Measurements from ENCODE around the gene MTREX.
A peak's percentile ranks its signal among the peaks of the same experiment; 100 is the strongest.

Gene MTREX

GRCh38 chr5:55385846-55386245 is 78.1 kb downstream of the MTREX start:
- no peak for DNase-seq

- no peak for DNase-seq
Measured at GRCh38 chr5:55386356-55386755, 78.6 kb downstream of the MTREX start.

- no peak for DNase-seq
Measured at GRCh38 chr5:55387865-55388264, 80.1 kb downstream of the MTREX start.

DNA sequence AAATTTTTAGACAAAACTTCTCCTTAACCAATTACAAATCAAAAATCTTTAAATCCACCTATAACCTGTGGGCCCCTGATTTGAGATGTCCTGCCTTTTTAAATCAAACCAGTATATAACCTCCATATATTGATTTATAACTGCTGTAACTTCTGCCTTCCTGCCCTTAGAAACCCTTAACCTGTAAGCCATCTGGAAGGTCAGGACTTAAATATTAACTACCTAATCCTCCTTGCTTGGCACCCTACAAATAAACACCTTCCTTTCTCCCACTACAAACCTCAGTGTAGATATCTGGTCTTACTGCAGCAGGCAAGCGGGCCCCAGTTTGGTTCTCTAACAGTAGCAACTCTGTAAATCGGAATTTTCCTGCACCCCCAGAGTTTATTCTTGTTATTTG is 83.9 kb downstream of the MTREX start:
- DNase-seq, result no peak

DNA sequence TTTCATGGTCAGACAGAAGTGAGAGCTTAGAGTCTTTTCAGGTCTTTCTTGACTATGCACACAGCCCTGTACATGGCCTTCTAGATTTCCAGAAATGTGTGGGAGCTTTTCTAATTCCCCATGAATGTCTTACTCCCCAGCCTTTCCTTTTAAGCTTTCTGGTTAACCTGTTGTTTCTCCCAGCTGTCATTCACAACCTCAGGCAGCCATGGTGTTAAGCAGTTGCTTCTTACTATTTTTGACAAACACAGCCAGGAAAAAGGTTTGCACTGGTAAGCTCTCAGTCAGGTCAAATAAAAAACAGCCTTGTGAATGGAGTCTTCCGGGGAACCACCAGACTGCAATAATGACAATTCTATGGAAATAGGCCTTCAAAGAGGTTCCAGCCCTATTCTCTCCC is 84.9 kb downstream of the MTREX start:
- no peak for DNase-seq

- no peak for DNase-seq
Measured at GRCh38 chr5:55393501-55394175, 85.8 kb downstream of the MTREX start.

- no peak for DNase-seq
Measured at GRCh38 chr5:55402199-55402598, 94.4 kb downstream of the MTREX start.

DNA sequence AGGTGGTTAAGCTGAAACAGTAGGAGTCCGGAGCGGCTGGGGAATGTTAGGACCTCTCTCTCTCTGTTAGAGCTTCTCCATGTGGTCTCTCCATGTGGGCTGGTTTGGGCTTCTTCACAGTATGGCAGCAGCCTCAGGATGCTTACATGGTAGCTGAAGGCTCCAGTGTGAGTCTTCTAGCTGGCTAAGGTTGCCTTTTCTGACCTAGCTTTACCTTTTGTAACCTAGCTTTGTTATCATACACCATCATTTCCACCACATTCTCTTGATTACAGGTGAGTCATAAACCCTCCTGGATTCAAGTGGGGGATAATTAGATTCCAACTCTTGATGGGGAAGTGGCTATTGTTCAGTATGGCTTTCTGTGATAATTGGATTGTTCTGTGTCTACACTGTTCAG is 98.5 kb downstream of the MTREX start:
- DNase-seq, result no peak

- peak; percentile 27 for DNase-seq
Measured at GRCh38 chr5:55407059-55407684, 99.4 kb downstream of the MTREX start.

GRCh38 chr5:55407984-55408383 is 100.2 kb downstream of the MTREX start:
- no peak for DNase-seq

GRCh38 chr5:55409775-55410174 is 102.0 kb downstream of the MTREX start:
- DNase-seq, result no peak

GRCh38 chr5:55410845-55411244 is 103.1 kb downstream of the MTREX start:
- DNase-seq, result no peak

GRCh38 chr5:55411876-55412275 is 104.1 kb downstream of the MTREX start:
- DNase-seq, result no peak

GRCh38 chr5:55413644-55414043 is 105.9 kb downstream of the MTREX start:
- no peak for DNase-seq

DNA sequence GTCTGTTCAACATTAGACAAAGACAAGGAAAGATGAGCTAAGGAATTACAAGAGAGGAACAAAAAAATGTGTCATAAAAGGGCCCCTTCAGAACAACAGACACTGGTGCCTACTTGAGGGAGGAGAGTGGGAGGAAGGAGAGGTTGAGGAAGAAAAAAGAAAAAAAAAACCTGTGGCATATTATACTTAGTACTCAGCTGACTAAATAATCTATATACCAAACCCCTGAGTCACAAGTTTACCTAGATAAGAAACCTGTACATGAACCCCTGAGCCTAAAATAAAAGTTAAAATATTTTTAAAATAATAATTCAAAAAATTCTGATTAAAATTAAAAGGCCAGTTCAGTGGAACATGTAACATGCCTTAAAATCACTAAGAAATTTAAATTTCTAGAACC is 107.3 kb downstream of the MTREX start:
- no peak for DNase-seq

GRCh38 chr5:55416306-55416705 is 108.5 kb downstream of the MTREX start:
- DNase-seq, result no peak

DNA sequence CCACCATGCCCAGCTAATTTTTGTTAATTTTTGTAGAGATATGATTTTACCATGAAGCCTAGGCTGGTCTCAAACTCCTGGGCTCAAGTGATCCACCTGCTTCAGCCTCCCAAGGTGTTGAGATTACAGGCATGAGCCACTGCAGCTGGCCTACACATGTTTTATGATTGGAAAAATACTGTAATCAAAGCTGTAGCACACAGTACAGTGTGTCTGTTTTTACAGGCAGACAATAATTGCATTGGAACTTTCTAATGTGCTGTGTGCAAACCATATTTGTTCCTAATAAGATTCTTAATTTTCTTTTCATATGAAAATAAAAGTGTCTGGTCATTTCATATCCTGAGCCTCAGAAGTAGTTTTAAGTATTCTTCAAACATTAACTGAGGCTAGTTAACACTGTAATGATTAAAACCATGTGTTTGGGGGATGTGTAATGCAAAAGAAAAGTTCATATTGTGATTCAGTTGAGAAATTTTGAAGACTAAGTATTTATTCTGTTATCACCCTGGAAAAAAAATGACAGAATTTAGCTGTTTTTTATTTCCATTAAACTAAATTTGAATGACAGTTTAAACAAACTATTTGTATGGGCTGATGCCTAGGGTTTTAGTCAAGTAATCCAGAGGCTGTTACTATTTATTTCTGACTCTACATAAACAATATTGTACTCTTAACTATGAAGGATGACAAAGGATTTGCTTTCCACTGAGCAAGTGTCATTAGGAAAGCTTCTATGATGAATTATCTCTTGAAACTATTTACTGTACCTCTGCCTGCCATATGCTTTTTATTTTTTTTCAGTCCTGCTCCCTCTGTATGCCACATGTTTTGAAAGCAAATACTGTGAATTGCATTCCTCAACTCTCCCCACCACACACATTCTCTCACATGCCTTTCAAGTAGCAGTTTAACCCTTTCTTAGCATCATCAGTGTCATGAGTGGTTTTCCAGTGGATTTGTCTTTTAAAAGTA is 111.5 kb downstream of the MTREX start:
- no peak for DNase-seq

DNA sequence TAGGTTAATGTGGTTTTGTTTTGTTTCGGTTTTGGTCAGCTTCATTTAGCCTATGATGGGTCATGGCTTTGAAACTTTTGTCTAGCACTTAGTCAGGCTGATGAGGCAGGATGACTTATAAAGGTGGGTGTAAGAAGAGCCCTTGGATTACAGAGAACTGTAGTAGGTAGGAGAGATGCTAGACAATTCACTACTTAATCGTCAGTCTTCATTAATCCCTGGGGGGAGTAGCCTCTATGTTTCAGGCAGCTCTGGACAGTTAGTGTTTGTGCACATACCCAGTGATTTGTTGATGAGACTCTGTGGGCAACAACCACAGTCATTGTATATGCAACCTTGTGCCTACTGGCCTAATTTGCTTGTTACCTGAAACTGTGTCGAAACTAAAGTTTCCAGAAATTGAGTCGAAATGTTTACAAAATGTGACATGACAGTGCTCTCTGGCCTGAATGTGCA is 113.3 kb downstream of the MTREX start:
- DNase-seq, result peak; percentile 55

DNA sequence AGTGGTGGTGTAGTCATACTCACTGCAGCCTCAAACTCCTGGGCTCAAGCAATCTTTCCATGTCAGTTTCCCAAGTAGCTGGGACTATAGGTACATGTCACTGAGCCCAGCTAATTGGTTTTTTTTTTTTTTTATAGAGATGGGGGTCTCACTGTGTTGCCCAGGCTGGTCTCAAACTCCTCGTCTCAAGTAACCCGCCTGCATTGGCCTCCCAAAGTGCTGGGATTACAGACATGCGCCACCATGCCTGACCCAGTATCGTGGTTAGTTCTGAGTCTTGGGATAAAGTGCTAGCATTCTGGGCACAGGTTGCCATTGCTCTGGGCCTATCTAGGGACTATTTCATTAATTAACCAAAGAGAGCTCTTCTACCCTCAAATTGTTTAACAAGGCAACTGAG is 118.7 kb downstream of the MTREX start:
- DNase-seq, result no peak

GRCh38 chr5:55427157-55427556 is 119.4 kb downstream of the MTREX start:
- DNase-seq, result no peak

DNA sequence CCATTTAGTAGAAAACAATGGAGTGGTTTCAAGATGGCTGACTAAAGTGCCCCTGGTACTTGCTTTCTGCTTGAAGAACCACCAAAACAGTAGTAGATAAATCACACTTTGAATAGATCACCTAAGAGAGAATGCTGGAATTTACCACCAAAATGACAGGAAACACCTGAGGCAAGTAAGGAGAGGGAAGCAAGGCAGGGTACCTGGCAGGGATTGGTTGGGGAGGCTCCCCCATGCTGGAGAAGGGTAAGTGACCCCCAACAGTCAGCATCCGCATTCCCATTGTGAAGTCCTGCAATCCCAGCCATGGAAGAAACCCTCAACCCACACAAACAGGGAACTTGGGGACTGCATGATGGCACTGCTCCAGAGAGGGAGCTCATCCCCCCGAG is 121.4 kb downstream of the MTREX start:
- DNase-seq, result no peak

DNA sequence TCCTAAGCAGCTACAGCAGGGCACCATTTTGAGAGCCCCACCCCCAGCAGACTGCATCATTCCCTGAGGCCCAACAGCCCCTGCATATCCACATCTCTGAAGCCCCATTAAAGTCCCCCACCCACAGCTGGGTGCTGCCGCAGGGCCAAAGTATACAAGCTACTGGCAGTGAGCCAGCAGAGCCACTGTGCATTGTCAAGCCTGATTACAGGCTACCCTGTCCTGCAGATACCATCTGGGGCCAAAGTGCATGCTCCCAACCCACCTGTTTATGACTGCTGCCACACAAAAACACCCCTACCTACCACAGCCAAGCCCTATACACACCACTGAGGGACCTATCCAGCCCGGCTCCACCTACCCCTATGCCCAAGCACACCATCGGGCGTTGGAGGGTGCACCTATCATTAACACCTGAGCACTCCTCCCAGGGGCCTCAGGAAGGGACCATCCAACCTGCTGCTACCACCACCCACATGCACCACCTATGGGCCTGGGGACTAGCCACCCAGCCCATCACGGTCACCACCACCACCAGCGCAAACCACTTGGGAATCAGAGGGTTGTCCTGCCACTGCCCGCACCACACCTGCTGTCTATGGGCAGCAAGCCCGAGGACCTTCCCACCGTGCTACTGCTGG is 121.9 kb downstream of the MTREX start:
- no peak for DNase-seq

DNA sequence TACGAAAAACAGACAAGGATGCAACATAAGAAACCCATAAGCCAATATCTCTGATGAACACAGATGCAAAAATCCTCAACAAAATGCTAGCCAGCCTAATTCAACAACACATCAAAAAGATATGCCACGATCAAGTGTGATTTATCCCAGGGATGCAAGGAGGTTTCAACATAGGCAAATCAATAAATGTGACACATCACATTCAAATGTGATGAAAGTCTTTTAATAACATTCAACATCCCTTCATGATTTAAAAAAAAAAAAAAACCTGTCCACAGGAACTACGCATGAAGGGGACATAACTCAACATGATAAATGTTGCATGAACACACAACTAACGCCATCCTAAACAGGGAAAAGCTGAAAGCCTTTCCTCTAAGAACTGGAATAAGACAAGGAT is 124.8 kb downstream of the MTREX start:
- no peak for DNase-seq

Measured in stimulated activated CD4-positive, alpha-beta T cell treated with anti-CD3 and anti-CD28 coated beads, Interleukin-4, amount 100 ng/mL, for 24 hours (primary cell).